ENCODE measurements around the gene KREMEN1.
A peak's percentile ranks its signal among the peaks of the same experiment; 100 is the strongest.
"Not testable (repeated sequence)": the region's sequence is repeated elsewhere in the genome, so short reads cannot be mapped to it uniquely, and the experiment has no call there.

Gene KREMEN1

DNA sequence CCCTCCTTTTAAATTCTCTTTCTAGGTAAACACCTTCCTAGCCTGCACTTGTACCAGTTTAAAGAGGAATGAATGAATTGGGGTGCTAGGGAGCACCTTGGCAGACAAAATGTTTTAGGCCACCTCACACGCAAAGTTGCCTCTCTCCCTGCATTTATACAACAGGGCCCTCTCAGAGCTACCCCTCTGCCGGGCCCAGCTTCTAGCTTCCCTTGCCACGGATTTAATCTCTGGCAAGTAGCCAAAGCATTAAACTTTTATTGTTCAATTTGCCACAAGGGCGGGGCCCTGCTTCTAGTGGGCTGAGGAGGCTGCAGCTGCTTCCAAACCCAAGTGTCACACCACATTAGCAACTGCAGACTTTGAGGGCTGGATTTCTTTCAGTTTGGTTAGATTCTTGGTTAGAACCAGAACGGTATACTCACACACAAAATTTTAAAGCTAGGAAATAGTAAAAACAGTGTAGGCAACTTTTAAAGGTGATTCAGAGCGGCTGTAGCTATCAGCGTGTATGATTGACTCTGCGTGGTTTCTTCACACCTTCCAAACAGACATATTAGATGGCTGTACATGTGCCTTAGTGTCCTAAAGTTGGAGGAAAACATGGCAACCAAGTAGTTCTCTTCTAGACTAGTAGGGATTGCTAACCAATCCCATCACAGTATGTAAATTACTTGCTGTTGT, 6.5 kb downstream of the KREMEN1 start:
- DNase-seq: peak; percentile 82

DNA sequence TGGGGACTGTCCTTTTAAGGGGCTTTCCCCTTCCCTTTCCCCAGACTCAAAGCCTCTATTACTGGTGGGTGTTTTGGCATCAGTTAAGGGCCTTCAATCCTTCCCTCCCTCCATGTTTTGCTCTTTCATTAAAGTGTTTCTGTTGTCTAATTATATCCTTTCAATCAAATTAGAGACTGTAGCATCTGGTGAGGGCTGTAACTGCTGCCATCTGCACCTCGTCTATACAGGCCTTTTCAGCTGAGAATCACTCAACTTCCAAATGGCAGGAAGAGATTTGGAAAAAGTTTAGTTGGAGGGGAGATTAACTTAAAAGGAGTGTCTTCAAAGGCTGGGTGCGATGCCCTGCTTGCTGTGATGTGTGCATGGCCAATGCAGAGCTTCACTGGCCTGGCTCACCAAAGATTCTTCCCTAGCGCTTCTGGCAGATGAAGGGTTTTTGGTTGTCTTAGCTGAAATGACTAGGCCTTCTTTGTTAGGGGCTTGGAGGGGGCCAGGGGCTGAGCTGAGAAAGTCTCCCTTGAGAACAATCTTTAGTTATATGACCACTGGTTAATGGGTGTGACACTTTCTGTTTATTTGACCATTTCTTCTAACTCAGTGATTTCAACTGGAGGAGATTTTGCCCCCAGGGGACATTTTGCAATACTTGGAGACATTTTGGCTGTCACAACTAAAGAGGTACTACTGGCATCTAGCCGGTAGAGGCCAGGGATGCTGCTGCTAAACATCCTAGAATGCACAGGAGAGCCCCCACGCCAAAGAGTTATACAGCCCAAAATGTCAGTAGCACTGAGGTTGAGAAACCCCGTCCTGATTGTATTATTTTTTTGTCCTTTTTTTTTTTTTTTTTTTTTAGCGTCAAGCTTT, 7.5 kb downstream of the KREMEN1 start:
- no peak for DNase-seq

DNA sequence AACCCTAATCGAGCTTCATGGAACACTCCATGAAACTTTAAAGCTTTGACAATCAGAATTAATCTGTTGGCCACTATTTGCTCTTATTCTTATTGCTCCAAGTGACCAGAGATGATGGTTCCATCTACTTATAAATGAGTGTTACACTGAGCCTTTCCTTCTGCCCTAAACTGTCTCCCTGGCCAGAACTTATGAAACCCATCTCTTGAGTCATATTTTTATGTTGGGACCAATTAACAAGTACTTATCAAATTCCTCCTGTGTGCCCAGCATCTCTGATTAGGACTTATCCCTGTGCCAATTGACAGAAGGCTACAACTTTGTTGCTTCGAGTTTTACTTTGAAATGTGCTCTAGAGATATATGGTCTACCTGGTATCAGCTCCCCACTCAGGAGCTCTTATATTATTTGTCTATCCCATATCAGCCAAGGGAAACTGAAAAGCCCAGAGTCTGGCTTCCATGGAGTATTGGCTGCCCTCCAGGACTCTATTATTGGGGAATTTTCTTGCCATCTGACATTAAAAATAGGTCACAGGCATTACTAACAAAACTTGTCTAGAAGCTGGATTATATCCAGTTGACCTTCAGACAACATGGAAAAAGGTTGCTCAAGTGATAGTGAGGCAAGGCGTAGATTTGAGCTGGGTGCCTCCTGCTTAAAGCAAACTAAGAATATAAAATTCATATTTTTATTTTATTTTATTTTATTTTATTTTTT, 8.8 kb downstream of the KREMEN1 start:
- peak; percentile 34 for DNase-seq

DNA sequence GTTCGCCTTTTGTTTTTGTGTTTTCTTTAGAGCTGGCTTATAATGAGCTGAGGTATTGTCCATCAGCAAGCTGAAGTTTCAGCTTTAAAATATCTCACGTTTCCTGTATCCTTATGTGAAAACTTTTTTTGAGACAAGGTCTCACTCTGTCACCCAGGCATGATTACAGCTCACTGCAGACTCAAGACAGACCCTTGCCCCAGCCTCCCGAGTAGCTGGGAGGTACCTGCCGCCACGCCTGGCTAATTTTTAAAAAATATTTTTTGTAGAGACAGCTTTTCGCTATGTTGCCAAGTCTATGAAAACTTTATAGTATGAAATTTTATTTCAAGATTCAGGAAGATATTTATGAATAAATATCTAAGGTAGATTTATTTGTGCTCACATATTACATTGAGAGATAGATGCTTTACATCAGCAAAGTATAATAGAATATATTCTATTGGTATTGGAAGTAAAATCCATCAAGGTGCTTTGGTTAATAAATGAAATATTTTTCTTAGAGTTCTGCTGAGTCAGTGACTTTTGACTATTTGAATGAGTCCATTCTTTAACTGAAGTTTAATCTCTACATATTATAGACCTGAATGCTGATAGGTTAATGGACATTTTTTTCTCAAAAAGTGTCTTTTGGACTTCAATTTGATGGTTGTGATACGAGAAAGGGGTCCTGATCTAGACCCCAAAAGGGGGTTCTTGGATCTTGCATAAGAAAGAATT, 10.2 kb downstream of the KREMEN1 start:
- no peak for DNase-seq

DNA sequence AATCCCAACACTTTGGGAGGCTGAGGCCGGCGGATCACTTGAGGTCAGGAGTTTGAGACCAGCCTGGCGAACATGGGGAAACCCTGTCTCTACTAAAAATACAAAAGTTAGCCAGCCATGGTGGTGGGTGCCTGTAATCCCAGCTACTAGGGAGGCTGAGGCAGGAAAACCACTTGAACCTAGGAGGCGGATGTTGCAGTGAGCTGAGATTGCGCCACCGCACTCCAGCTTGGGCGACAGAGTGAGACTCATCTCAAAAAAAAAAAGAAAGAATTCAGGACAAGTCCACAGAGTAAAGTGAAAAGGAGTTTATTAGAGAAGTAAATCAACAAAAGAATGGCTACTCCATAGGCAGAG, 10.7 kb downstream of the KREMEN1 start:
- DNase-seq: not testable (repeated sequence)

DNA sequence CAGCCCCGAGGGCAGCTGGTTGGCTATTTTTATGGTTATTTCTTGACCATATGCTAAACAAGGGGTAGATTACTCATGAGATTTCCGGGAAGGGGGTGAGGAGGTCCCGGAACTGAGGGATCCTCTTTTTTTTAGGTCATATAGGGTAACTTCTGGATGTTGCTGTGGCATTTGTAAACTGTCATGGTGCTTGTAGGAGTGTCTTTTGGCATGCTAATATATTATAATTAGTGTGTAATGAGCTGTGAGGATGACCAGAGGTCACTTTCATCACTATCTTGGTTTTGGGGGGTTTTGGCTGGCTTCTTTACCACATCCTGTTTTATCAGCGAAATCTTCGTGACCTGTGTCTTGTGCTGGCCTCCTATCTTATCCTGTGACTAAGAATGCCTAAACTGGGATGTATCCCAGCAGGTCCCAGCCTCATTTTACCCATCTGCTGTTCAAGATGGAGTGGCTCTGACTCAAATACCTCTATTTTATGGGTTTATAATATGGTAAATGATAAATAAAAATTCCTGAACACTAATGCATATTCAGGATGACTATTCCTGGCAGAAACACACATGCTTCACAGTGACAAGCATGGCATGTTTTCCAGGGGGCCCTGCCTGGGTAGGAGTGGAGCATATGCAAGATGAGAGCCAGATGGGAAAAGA, 11.2 kb downstream of the KREMEN1 start:
- no peak for DNase-seq

DNA sequence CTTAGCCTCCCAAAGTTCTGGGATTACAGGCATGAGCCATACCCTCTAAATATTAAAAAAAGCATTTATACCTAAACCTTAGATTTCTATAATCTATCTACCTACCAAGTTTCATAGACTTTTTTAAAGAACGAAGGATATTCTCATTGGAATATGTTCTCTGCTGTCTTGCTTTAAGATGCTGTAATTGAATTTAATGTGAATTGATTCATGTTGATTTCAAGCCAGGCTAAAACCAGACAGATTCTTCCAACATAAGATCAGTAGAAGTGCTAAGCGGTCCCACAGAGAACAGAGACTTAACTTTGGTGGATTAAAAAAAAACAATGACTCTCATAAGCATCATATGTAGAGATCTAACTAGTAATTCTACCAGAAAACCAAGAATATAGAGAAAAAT, 14.2 kb downstream of the KREMEN1 start:
- DNase-seq: no peak

DNA sequence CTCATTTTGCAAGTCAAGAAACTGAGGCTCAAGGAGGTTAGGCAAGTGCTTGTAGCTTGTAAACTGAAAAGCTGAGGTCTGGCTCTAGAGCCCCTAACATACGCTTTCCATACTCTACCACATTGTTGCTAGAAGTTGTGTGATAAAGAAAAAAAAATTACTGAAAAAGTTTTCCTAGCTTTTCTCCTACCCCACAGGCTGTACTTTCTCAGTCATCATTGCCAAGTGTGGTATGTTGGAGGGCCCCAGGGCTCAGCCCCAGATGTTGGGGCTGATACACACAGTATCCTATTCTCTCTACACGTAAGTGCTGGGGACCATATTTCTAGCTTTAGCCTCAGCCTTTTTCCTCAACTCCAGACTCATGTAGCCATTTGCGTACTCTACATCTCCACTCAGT, 16.0 kb downstream of the KREMEN1 start:
- no peak for DNase-seq

DNA sequence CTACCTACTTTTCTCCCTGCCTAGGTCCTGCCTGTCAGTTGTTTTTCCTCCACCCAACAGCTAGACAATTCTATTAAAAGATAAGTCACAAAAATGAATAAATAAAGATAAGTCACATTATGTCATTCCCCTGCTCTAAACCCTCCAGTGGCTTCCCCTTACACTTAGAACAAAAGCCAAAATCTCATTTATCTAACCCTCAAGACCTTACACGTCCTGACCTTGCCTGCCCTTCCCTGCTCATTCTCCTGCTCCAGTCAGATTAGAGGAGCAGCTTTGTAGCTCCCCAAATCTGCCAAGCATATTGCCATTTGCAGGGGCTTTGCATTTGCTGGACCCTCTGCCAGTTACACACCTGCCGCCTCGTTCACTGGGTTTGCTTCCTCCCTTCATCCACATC, 16.7 kb downstream of the KREMEN1 start:
- DNase-seq: no peak

DNA sequence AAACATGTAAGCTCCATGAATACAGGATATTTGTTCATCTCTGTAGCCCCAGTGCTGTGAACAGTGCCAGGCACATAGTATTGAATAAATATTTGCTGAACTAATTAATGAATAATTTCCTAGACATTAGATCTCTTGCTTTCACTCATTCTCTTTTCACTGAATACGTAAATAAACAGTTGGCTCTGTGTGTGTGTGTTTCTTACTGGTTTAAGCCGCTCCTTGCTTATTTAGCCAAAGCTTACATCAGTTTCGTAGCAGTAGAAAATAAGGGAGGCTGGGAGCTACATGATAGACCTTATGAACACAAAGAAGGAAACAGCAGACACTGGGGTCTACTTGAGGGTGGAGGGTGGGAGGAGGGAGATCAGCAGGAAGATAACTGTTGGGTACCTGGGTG, 17.2 kb downstream of the KREMEN1 start:
- DNase-seq: no peak

DNA sequence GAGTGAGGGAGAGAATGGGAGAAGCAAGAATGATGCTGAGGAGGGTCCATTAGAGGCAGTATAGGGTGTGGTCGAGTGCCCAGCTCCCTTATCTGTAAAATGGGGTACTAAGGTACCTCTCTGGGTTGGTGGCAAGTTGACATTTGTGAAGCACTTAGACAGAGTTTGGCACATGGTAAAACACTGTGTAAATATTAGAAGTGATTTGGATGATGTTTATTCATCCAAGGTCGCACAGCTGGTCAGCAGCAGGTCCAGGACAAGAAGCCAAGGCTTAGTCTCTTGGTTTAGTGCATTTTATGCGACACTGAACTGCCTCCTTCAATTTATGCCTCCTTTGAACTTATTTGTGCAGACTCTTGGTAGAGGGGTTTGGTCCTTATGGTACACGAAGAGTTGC, 19.4 kb downstream of the KREMEN1 start:
- no peak for DNase-seq

DNA sequence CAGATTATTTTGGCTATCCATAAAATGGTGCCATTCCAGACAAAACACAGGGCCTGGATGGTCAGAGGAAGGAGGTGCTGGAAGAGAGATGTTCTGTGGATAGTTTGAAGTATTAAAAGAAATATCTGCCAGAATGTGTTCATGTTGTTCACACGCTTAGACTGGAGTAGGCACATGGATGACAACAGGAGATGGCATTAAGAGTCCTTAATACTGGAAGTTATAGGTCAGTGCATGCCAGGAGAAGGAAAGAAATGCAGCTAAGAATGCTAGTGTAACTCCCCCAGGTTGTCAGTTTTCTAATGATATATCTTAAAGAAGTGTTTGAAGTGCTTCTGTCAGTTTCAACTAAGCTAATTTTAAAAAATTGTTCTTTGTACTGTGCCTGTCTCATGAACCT, 20.2 kb downstream of the KREMEN1 start:
- no peak for DNase-seq

DNA sequence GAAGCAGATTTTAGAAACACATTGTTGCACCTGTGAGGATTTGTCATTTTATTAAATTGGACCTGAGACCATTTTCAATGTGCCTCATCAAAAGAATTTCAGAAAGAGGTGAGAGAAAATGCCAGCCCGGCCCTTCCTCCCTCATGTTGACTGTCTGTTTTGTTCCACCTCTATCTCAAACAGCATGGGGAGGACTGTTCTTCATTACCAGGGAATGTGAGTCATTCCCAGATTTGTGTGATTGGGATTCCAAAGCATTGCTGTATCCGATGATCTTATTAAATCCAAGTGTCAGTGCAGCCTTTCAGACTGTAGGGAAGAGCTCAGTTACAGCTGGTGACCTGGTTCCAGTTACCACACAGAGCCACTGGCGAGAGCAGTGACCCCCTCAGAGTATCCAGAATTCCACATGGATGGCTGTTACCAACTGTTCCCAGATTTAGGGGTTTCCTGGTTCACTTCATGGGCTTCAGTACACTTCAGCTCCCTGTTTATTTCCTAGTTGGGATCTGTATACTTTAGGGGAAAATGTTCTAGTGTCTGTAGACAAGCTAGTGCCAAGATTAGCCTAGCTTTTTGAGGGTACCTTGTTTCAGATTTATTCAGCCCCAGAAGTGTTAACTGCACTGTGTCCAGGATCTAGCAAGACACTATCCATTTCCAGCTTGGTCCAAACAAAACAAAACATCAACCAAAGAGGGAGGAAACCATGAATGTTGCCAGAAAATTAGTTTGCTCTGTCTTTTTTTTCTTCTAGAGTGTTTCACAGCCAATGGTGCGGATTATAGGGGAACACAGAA, 20.9 kb downstream of the KREMEN1 start:
- no peak for DNase-seq

DNA sequence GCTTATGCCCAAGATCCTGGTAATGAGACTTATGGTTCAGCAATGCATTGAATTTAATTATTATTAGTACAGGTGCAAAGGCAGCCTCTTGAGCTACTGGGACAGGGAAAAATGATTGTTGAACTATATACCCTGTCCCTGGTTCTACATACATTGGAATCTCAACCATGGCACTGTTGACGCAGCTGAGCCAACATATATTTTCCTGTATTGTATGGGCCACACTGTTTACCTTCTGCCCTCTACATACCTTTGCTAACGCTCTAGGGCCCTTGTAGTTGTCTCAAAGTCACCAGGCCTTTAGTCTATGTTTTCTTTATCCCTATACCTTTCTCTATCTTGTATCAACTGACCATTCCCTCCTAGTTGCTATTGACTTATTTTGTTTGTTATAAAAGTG, 22.6 kb downstream of the KREMEN1 start:
- DNase-seq: no peak

DNA sequence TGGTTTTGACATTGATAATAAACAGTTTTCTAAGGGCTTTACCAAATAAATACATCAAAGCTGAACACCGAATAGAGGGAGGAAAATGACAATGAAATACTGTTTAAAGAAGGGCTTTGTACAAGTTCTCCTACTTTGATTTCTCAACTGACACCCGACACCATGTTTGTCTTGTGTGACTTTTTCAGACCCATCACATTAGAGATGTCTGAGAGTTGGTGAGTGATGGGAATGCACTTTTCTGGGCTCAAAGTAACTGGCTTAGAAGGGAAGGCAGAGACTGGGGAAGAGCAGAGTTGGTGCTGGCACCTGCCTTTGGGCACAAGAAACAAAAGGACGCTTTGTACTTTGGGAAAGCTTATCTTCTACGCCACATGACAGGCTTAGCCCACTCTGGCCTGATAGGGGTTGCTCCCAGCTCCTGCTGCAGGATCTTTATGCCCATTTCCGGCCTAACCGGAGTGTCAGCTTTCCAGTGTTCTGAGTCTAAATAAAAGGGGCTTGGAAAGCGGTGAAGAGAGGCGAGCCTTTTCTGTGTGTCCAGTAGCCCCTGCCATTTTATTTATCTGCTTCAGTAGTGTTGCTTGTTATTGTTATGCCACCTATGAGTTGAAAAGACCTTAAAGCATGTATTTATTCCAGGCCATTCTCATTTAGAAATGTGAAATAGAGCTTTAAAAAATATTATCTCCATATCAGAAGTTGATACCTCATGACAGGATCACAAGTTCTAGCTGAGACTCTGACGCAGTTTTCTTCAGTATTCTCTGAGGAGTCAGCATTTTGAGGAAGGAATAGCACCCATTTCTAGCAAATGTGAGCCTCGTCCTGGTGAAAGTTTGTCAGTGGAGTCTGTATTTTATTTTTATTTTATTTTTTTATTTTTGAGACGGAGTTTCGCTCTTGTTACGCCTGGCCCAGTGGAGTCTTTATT, 24.2 kb downstream of the KREMEN1 start:
- DNase-seq: no peak

DNA sequence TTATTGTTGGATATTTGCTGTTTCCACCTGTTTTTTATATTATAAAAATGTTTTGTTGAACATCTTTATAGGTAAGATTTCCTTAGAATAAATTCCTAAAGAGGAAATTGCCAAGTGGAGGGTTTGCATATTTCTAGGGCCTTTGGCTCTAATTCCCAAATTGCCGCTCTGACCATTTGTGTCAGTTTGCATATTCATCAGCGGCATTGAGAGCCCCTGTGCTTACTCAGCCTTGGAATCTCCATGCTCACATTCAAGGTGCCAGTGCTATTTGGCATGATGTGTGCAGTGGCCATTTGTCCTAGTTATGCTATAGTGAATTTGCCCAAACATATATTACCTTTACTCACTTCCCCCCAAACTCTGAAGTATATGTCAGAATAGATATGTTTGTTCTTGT, 25.5 kb downstream of the KREMEN1 start:
- DNase-seq: no peak

DNA sequence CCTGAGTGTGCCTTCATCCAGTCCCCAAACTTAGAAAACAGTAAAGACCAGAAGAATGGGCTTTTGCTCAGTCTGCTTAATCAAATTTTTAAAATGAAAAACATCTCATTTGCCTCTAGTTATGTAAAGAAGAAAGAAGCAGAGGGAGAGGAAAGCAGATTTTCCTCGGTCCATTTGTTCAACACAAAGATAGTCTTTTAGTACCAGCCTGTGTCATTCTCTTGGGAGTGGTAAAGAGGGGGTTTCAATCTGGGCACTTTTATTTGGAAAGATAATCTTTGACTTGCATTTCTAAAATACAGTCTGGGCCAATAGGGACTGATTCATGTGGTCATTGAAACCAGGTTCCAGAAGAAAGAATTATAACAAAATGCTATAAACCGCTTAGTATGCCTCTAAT, 29.5 kb downstream of the KREMEN1 start:
- DNase-seq: no peak

DNA sequence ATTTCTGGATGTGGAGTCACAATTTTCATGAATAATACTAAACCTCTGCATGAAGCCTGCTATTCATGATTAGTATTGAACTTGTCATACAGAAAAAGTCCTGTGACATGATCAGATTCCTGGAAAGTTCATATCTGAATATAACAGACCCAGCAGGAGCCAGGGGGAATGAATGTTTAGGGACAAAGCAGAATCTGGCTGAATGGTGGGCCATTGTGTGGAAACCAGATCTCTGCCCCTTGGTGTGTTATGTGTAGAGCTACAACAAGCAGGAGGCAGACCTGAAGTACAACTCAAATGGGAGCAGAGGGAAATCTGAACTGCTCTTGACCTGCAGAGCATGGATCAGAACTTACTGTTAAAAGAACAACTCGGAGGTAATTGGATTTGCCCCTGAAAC, 30.3 kb downstream of the KREMEN1 start:
- DNase-seq: no peak

DNA sequence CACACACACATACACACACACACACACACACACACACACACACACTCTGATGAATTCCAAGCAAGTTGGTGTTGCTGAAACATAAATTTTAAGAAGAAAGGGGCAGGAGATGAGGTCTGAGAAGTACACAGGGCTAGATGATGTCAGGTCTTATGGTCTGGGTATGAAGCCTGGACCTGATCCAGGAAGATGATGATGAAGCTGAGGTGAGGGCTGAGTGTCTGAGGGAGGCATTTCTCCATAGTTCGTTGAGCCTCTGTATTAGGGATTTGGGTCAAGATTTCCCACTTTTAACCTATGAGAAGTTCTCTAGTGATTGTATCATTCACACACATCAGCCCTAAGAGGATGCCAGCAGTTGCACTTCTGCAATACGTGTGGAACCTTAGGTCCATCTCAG, 32.6 kb downstream of the KREMEN1 start:
- DNase-seq: no peak

DNA sequence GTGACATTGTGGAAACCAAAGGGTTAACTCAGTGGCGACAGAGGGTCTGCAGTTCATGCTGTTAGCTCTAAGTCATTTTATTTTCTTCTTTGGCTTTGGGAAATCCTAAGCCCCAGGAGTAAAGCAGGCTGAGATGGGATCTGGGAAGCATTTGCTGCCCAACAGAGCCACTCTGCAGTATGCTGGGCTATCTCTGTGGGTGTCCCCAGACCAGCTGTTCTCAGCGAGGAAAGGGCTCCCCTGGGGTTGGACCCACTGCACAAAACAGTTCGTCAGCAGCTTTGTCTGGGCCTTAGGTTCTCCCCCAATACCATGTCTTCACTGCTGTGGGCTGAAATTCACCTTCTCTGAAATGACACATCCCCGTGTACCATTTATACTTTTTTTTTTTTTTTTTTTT, 34.0 kb downstream of the KREMEN1 start:
- no peak for DNase-seq

DNA sequence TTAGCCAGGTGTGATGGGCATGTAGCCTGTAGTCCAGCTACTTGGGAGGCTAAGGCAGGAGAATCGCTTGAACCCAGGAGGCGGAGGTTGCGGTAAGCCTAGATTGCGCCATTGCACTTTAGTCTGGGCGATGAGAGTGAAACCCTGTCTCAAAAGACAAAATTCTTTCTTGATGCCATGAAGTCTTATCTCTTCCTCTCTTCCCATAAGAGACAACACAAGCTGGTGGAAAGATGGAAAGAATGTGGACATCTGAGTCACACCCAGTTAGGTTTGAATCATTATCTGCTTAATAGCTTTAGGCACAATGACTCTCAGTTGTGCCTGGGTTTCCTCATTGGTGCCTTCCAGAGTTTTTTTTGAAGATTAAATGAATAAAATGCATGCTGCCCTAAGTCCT, 35.3 kb downstream of the KREMEN1 start:
- DNase-seq: no peak

Measured in NCI-H1092 treated with DMSO at 0.1 percent for 48 hours (cell line).